ENCODE data around the gene C10orf62.
"Not testable (repeated sequence)": the region's sequence is repeated elsewhere in the genome, so short reads cannot be mapped to it uniquely, and the experiment has no call there.

Gene C10orf62

GRCh38 chr10:97564776-97565175, 24.7 kb upstream of the C10orf62 start:
- DNase-seq (ENCODE audit: low spot score) = no peak

DNA sequence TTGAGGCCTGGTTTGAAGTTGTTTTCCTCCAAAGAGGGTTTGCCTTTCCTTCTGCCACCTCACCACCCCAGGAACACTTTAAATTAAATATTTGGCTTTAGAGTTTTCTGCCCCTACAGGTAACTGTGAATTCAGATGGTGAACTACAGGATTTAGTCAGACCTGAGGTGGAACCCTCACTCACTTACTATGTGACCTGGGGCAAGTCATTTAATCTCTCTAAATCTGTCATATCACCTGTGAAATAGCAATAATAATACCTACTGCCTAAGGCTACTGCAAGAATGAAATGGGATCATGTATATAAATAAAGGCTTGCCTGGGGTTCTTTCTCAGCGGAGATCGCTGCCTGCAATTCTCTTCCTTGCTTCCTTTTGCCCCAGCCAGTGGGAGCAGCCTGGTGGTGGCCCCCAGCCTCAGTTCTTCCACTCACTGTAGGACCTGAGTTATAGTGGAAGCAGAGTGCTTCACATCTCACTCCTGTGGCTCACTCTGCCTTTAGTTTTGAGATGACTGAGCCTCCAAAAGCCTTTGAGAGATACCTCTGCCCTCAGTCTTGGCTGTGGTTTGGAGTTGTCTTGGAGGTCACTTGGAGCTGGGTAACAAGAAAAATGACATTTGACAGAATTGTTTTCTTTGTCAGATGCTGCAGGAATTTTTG, 23.1 kb upstream of the C10orf62 start:
- DNase-seq (ENCODE audit: low spot score) = no peak

GRCh38 chr10:97567891-97568290, 21.6 kb upstream of the C10orf62 start:
- no peak for DNase-seq (ENCODE audit: low spot score)

DNA sequence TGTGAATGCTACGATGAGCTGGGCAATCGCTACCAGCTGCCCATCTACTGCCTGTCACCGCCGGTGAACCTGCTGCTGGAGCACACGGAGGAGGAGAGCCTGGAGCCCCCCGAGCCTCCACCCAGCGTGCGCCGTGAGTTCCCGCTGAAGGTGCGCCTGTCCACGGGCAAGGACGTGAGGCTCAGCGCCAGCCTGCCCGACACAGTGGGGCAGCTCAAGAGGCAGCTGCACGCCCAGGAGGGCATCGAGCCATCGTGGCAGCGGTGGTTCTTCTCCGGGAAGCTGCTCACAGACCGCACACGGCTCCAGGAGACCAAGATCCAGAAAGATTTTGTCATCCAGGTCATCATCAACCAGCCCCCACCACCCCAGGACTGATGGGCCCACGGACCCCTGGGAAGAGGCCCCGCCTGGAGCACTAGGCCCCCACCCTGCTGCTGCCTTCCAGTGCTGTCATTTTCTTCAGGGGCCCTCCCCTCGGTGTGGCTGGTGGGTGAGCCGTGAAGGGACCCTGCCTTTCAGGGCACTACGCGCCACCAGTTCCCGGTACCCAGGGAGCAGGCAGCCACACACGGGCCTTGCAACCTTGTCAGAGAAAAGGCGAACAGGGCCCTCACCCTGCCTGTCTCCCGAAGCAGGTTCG, 19.3 kb upstream of the C10orf62 start:
- DNase-seq (ENCODE audit: low spot score) = no peak

DNA sequence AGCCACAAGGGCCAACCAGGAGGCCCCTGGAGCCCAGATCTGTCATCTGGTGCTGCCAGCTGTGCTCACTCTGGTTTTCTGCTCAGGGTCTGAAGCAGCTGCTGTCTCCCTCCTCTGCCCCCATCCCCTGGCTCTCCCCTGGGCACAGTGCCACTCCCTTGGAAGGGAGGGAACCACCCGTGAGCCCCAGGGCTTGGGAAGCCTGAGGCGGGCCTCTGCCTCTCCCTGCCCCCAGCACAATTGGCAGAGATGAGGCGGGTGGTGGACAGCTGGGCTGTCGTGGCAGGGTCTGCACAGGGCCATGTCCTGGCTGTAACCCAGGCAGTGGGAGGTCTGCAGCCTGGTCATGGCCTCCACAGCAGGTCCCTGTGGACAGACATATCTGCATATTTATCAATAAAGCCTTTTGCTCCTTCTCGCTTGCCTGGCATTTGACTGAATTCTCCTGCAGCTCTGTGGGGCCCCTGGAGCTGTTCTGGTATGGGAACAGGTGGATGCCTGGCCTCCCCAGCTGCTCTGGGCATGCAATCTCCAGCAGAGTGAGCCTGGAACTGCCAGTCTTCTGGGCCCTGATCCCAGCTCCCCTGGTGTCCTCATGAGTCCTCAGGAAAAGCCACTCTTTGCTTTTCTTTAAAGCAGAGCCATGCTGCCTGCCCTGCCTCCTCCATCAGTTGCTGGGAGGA, 18.6 kb upstream of the C10orf62 start:
- no peak for DNase-seq (ENCODE audit: low spot score)

- DNase-seq (ENCODE audit: low spot score) = no peak
Observed at GRCh38 chr10:97571622-97572021, 17.9 kb upstream of the C10orf62 start.

DNA sequence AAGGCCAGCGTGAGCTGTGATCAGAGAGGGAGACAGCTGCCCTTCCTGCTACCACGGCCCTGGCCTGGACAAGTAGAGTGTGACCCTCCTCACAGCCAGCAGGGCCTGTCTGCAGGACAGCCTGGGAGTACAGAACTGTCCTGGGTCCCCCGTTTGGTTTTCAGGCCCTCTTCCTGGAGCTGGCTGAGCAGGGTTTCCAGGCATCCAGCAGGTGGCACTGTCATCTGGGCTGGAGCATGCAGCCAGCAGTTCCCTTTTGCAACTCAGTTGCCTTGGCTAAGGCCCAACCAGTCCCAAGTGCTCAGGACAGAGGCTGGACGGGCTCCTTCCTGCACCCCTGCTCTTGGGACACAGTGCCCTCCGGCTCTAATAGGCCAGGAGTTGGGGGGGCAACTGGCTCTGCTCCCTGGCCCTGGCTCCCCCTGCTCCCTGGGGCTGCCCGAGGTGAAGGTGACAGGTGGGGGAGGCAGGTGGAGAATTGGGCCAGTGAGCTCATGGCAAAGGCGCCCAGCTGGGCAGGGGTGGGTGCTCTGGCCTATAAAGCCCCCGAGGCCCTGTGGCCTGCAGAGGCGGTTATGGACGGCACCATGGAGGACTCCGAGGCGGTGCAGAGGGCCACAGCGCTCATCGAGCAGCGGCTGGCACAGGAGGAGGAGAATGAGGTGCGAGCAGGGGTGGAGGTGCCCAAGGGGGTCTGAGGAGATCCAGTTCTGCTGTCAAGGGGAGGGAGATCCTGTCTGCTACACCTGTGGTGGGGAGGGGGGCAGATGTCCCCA, 17.1 kb upstream of the C10orf62 start, which contains the start of gene ANKRD2:
Gene ANKRD2 (plus strand): TSS at position 566 of the 776 bp plus-strand sequence. CDS start 10 bp downstream, at position 576.
- peak; percentile 82 for DNase-seq (ENCODE audit: low spot score)

DNA sequence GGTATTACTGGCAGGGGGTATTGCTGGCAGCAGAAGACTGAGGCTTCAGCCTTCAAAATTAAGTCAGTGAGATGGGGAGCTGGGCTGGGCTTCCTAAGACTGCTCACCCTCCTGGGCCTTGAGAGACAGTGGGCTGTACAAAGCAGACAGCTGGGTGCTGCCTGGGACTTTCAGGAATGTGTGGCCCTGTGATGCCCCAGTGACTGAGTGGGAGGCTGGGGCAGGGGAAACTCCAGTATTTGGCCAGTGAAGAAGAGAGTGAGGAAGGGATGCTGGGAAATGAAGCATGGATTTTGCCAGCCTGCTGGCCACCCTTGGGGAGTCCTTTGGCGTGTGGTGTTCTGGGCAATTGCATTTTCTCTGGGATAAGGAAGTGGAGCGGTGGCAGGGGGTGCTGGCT, 16.5 kb upstream of the C10orf62 start:
- DNase-seq (ENCODE audit: low spot score) = no peak

- DNase-seq (ENCODE audit: low spot score) = no peak
Observed at GRCh38 chr10:97573672-97574071, 15.8 kb upstream of the C10orf62 start.

- peak; percentile 86 for DNase-seq (ENCODE audit: low spot score)
Observed at GRCh38 chr10:97574374-97575126, 15.0 kb upstream of the C10orf62 start.

- no peak for DNase-seq (ENCODE audit: low spot score)
Observed at GRCh38 chr10:97575127-97575668, 14.3 kb upstream of the C10orf62 start.

DNA sequence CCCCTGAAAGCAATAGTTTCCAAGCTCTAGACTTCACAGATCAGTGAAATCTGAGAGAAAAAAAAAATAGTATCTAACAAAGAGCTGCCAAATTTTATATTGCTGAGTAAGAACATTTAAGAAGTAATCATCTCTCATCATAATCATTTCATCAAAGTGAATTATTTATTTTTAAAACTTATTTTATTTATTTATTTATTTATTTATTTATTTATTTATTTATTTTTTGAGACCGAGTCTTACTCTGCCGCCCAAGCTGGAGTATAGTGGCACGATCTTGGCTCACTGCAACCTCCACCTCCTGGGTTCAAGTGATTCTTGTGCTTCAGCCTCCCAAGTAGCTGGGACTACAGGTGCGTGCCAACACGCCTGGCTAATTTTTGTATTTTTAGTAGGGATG, 13.0 kb upstream of the C10orf62 start:
- not testable (repeated sequence) for DNase-seq (ENCODE audit: low spot score)

GRCh38 chr10:97577701-97578100, 11.8 kb upstream of the C10orf62 start:
- no peak for DNase-seq (ENCODE audit: low spot score)

GRCh38 chr10:97578171-97578844, 11.2 kb upstream of the C10orf62 start:
- no peak for DNase-seq (ENCODE audit: low spot score)

DNA sequence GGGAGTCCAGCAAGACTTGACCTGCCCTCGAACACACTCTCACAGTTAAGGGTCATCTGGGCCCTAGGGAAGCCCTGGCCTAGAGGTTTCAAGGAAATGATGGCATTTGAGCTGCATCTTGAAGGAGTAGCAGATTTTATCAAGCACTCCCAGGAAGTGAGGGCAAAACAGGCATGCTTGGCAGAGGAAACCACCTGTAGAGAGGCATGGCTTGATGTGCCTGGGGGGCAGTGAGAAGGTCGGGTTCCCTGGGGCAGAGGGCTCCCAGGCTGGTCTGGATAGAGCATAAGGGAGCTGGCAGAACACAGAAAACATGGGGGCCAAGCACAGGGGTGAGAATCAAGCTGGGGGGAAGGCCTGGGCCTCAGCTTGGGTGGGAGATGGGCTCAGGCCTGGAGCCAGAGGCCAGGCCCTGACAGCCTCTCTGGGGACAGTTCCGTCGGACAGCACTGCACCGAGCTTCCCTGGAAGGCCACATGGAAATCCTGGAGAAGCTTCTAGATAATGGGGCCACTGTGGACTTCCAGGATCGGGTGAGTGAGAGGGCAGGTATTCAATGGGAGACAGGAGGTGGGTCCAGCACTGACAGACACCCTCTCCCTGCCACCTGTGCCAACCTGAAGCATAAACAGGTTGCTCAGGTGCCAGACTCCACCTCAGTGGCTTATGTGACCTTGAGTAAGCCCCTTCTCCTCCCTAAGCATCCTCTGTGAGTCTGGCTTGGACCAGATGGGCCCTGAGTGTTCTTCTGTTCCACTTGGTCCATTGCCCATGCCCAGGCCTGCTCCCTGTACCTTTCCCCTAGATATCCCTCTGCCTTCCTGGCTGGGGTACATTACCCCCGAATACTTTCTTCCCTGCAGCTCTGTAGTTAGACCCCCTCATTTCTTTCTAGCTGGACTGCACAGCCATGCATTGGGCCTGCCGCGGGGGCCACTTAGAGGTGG, 8.8 kb upstream of the C10orf62 start:
- DNase-seq (ENCODE audit: low spot score) = no peak

- DNase-seq (ENCODE audit: low spot score) = no peak
Observed at GRCh38 chr10:97582169-97582568, 7.4 kb upstream of the C10orf62 start.

GRCh38 chr10:97583476-97583875, 6.0 kb upstream of the C10orf62 start:
- DNase-seq (ENCODE audit: low spot score) = no peak

GRCh38 chr10:97584060-97584797, 5.3 kb upstream of the C10orf62 start, which contains the start of gene HOGA1:
TSS of gene HOGA1 (plus strand) at chr10:97584389. CDS start at chr10:97584704, 315 bp downstream.
- peak; percentile 74 for DNase-seq (ENCODE audit: low spot score)
